ENCODE results near the gene MAD1L1.

MAD1L1 gene

GRCh38 chr7:2019711-2020511 is 212.8 kb downstream of the MAD1L1 start:
- DNase-seq (ENCODE audit: extremely low read depth in 1 of 2, low read depth in 1 of 2): peak in 1 of 2 donors; percentile 21

GRCh38 chr7:2019461-2019710 is 213.4 kb downstream of the MAD1L1 start:
- no peak for DNase-seq (ENCODE audit: extremely low read depth in 1 of 2, low read depth in 1 of 2)

DNA sequence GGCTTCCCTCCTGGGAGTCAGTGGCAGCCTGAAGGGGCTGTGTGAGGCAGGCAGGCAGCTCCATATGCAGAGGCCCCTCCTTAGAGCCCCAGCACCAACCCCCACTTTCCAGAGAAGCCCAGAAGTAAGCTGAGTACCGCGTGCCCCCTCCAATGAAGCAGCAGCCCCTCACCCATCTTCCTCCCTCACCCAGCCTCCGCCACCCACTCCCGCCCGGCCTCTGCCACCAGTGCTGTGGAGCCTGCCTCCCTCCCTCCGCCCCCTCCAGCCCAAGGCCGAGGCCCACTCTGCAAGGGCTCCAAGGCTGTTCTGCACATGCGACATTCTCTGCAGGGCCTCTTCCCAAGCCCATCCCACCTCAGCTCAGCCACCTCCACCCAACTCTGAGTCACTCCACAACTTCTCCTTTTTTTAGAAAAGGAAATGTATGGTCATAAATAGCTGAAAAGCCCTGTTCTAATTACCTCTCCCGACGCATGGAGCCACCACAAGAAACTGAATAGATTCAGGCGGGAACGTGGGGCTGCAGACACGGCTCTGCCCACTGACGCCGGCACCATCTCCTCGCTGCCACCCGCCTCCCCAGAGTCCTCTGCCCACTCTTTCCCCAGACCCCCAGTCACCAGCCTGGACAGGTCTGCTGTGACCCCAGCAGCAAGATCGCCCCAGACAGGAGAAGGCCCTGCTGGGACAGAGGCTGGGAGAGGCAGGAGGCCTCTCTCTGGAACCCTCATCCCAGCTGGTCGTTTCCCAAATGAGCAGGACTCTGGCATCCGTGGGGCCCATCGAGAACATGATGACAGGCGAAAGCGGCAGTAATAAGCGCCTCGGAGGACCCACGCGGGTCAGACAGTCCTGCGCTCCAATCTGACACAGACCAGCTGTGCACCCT is 213.9 kb downstream of the MAD1L1 start:
- no peak for DNase-seq (ENCODE audit: extremely low read depth in 1 of 2, low read depth in 1 of 2)

- DNase-seq (ENCODE audit: extremely low read depth in 1 of 2, low read depth in 1 of 2): no peak
These were observed 214.7 kb downstream of the MAD1L1 start for GRCh38 chr7:2017914-2018568.

GRCh38 chr7:2017481-2017891 is 215.3 kb downstream of the MAD1L1 start:
- DNase-seq (ENCODE audit: extremely low read depth in 1 of 2, low read depth in 1 of 2): no peak

DNA sequence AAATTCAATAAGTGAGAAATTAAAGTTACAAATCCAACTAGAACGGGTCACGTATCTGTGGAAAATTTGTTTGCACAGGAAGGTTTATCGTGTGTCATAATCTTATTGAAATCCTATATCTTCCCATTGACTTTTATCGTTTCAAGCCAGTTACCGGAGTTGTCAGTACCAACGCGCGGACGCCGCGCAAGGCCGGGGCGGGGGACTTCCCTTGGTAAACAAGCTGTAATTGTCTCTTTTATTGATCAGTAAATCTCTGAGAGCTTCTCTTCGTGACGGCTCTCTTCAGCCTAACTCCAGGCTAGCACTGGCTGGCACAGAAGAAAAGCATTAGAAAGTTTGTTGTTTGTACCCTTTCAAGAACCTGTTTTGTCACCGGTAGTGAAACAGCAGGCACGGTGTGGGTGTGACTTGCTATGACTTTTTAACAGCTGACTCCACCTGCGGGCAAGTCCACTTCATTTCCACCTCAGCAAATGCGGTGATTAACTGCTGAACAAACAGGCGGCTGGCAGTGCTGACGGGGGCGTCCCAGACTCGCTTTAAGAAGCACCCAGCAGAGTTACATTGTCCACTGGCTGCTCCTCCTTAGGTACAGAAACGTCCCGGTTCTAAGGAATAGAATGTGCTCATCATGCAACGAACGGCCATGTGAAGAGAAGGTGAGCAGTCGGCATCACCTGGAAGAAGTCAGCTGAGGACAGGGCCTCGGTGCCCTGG is 215.8 kb downstream of the MAD1L1 start:
- no peak for DNase-seq (ENCODE audit: extremely low read depth in 1 of 2, low read depth in 1 of 2)

DNA sequence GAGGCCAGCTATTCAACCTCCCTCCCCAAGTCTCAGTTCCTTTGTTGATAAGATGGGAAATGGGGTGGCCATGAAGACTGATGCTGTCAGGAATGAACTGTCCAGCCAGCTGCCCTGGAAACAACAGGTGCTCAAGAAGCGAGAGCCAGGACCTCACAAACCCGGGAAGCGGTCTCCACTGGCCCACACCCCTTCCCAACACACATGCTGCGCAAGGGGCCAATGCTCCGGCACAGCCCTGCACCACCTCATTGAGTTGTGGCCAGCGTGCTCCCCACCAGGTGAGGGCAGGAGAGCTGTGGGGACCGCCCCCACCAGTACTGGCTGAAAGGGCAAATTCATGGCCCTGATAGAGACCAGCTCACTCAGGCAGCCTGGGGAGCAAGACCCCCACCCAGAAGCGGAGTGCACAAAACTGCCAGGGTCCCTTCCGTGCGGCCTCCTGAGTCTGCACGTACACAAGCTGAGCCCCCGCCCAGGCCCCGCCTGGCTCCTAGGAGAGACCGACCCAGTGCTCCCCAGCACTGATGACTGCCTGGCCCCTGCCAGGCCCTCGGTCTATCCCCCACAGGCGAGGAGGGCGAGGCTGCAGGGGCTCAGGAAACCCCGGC is 216.6 kb downstream of the MAD1L1 start:
- DNase-seq (ENCODE audit: extremely low read depth in 1 of 2, low read depth in 1 of 2): no peak

DNA sequence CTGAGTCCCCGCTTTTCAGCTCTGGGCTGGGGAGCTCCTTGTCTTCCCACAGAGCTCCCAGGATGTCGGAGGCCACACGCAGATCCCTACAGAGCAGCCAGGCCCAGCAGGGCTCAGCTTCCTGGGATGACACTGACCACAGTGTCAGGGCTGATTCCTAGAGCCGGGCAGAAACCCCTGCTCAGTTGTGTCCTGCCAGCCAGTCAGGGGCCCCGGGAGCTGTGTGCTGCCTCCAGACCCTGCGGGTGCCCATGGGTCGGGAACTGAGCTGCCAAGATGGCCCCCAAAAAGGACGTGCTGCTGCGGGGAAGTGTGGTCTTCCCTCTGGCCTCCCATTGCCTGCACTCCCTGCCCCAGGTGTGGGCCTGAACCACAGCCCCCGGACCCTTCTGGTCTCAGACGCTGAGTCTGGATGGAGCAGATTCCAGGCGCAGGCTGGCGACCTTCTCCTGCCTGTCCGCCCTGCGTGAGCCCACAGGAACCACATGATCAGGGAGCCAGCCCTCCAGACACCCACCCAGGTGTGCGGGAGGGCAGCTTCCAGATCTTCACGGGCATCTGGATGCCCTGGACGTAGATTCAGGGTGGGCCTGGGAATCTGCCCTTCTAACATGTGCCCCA is 217.4 kb downstream of the MAD1L1 start:
- DNase-seq (ENCODE audit: extremely low read depth in 1 of 2, low read depth in 1 of 2): no peak

DNA sequence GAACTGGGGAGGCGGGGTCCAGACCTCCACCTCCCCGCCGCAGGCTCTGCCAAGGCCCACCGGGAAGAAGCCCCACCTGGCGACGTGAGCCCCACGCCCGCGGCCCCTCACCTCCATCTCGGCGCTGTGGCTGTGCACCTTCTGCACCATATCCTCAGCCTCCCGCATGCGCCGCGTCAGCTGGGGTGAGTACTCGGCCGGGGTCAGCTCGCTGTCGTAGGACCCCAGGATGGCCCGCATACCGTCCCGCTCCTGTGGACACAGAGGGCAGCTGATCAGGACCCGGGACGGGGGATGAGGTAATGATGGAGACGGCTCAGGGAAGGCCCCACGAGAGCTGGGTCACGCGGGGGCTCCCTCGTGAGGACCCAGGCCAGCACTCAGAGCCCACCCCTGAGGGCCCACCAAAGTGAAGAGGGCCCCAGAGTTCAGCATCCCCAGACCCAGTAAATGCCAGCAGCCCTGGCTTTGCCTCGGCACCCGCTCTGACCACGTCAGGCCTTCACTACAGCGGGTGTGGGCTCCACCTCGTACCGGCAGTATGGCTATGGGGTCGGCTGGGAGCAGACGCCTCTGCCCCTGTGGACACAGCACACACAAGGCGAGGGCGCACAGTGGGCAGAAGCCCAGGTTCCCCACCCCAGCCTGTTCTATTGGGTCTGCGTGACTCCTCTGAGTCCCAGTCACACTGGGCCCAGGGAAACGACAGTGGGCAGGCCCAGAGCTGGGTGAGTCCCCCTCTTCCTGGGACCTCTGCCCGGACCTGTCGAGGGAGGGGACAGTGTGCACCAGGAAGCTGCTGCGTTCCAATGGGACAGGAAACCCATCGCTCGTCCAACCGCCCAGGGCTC is 218.1 kb downstream of the MAD1L1 start:
- DNase-seq (ENCODE audit: extremely low read depth in 1 of 2, low read depth in 1 of 2): no peak

- no peak for DNase-seq (ENCODE audit: extremely low read depth in 1 of 2, low read depth in 1 of 2)
These were observed 219.1 kb downstream of the MAD1L1 start for GRCh38 chr7:2013381-2014311.

GRCh38 chr7:2012981-2013380 is 219.8 kb downstream of the MAD1L1 start:
- no peak for DNase-seq (ENCODE audit: extremely low read depth in 1 of 2, low read depth in 1 of 2)

- DNase-seq (ENCODE audit: extremely low read depth in 1 of 2, low read depth in 1 of 2): no peak
These were observed 220.5 kb downstream of the MAD1L1 start for GRCh38 chr7:2012044-2012900.

DNA sequence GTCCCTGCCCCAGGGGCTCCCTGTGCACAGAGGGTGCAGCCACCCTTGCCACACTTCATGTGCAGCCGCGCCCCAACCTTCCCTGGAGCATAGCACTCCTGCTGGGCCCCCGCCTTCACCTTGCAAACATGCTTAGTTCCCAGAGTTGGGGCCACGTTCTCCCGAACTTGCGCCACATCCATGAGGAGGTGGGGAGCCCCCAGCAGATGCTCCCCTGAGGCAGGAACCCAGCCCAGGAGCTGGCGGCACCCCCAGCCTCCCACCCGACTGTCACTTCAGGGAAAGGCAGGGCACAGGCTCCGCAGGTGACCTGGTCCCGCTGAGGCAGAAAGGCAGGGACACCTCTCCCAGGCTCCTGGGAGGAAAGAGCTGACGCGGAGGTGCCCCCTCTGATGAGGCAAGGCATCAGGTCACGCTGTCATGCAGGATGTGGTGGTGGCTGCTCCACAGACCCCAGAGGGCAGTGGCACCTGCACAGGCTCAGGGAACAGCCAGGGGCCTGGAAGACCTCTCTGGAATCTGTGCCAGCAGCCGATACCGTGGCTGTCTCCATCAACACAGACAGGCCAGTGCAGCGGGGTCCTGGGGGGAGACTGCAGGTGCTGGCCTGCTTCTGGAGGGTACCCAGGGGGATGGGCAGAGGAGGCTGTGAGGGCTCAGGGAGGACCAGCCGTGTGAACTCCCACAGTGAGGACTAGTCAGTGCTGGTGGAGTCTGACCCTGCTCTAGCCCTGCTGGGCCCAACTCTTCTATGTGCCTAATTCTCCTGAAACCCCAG is 221.3 kb downstream of the MAD1L1 start:
- DNase-seq (ENCODE audit: extremely low read depth in 1 of 2, low read depth in 1 of 2): no peak

GRCh38 chr7:2010551-2011265 is 222.0 kb downstream of the MAD1L1 start:
- no peak for DNase-seq (ENCODE audit: extremely low read depth in 1 of 2, low read depth in 1 of 2)

- DNase-seq (ENCODE audit: extremely low read depth in 1 of 2, low read depth in 1 of 2): no peak
These were observed 222.6 kb downstream of the MAD1L1 start for GRCh38 chr7:2010101-2010500.

DNA sequence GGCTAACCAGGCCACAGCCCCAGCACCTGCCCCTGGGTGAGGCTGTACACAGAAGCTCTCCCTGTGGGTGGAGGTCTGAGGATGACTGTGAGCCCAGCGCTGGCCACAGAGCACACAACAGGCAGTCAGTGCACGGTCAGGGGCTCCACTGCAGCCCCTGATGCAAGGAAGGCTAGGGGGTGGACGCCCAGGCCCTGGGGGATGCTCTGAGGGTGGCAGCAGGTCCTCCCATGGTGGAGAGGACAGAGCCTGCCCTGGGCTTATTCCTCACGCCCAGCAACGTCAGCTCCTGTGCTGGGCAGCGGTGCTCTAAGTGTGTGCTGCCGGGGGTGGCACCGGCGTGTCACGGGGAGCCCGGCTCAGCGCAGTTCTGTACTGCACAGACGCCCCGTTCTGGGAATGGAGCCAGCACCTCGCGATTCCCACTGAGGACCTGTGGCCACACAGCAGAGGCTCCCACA is 223.2 kb downstream of the MAD1L1 start:
- DNase-seq (ENCODE audit: extremely low read depth in 1 of 2, low read depth in 1 of 2): no peak

Measured in stimulated activated CD8-positive, alpha-beta memory T cell treated with anti-CD3 and anti-CD28 coated beads, Interleukin-7, amount 100 ng/mL, for 48 hours (primary cell).